IMR-90 (cell line): ENCODE data around the gene ASTN2. TPM values are rescaled to one million over a fixed set of nuclear protein-coding genes. Genes with fewer than 3 reads are reported as not detected.

ENCODE experiments used
- ATAC-seq: fragments of 200-7000 bp; cut with Tn5 transposase; 2 replicates; pipeline ENCODE4 v1.9.1; 2020; ENCODE audit warnings: low read depth, mild to moderate bottlenecking, moderate library complexity
- BruUV-seq: library from RNA; stranded (reverse); fragments of 400-500 nt; replicated peaks from 2 replicates; lab custom pipeline; 2021; lab: Mats Ljungman, UMichigan
- CTCF ChIA-PET: fragments of 300-600 bp; formaldehyde crosslinking; extraction: SDS; loops from one replicate; lab custom pipeline; 2021; ENCODE audit warnings: antibody characterized with exemption; lab: Yijun Ruan, JAX
- POLR2A ChIA-PET: fragments of 300-600 bp; sonication (Branson Sonifier 250); formaldehyde crosslinking; loops from one replicate; lab custom pipeline; 2022; ENCODE audit warnings: antibody characterized with exemption; ENCODE audit not compliant: unreplicated experiment; lab: Charles Lee
- DNase-seq: peaks from one replicate; pipeline ENCODE4 v3.0.0; 2013
- H2AFZ ChIP-seq: replicated peaks from 2 replicates; pipeline ENCODE3; 2013; ENCODE audit warnings: low read length, mild to moderate bottlenecking; ENCODE audit not compliant: poor library complexity
- H2AK5ac ChIP-seq: 2 replicates; pipeline ENCODE4 v1.6.1; 2013; ENCODE audit warnings: low read depth, low read length, inconsistent platforms
- H2AK9ac ChIP-seq: replicated peaks from 2 replicates; pipeline ENCODE3; 2013; ENCODE audit warnings: mild to moderate bottlenecking, low read depth, low read length, moderate library complexity; ENCODE audit not compliant: poor library complexity
- H2BK120ac ChIP-seq: 2 replicates; pipeline ENCODE4 v1.6.1; 2013; ENCODE audit warnings: low read depth, low read length, inconsistent platforms
- H2BK15ac ChIP-seq: 3 replicates; pipeline ENCODE4 v1.6.1; 2013; ENCODE audit warnings: low read depth, low read length, inconsistent platforms
- H2BK20ac ChIP-seq: 2 replicates; pipeline ENCODE4 v1.6.1; 2013; ENCODE audit warnings: low read depth, mild to moderate bottlenecking, inconsistent platforms, low read length, moderate library complexity
- H2BK5ac ChIP-seq: 2 replicates; pipeline ENCODE4 v1.6.1; 2013; ENCODE audit warnings: mild to moderate bottlenecking, low read depth, low read length, inconsistent platforms; ENCODE audit not compliant: poor library complexity, severe bottlenecking
- H3K14ac ChIP-seq: replicated peaks from 2 replicates; pipeline ENCODE4 v1.6.1; 2013; ENCODE audit warnings: low read depth, low read length, inconsistent platforms
- H3K18ac ChIP-seq: 2 replicates; pipeline ENCODE4 v1.6.1; 2013; ENCODE audit warnings: low read depth, low read length, control low read depth
- H3K23ac ChIP-seq: 2 replicates; pipeline ENCODE4 v1.6.1; 2013; ENCODE audit warnings: low read depth, low read length, inconsistent platforms
- H3K27ac ChIP-seq: 2 replicates; pipeline ENCODE4 v1.5.1; 2013; ENCODE audit warnings: mild to moderate bottlenecking, control low read depth, low read length; ENCODE audit not compliant: insufficient read depth
- H3K27me3 ChIP-seq: 2 replicates; pipeline ENCODE4 v1.6.1; 2013; ENCODE audit warnings: low read length; ENCODE audit not compliant: control insufficient read depth, insufficient read depth
- H3K36me3 ChIP-seq: 2 replicates; pipeline ENCODE4 v1.6.1; 2013; ENCODE audit warnings: low read length, mixed read lengths; ENCODE audit not compliant: control insufficient read depth, insufficient read depth
- H3K4ac ChIP-seq: 2 replicates; pipeline ENCODE4 v1.6.1; 2013; ENCODE audit warnings: low read depth, low read length, inconsistent platforms
- H3K4me1 ChIP-seq: 2 replicates; pipeline ENCODE4 v1.6.1; 2013; ENCODE audit warnings: low read length, mixed read lengths; ENCODE audit not compliant: control insufficient read depth, insufficient read depth
- H3K4me2 ChIP-seq: 2 replicates; pipeline ENCODE4 v1.6.1; 2013; ENCODE audit warnings: low read depth, mild to moderate bottlenecking, control low read depth, low read length, moderate library complexity
- H3K4me3 ChIP-seq: 2 replicates; pipeline ENCODE4 v1.5.1; 2013; ENCODE audit warnings: low read depth, mild to moderate bottlenecking, control low read depth, low read length, moderate library complexity; ENCODE audit not compliant: insufficient read depth
- H3K56ac ChIP-seq: 2 replicates; pipeline ENCODE4 v1.6.1; 2013; ENCODE audit warnings: low read length, inconsistent platforms; ENCODE audit not compliant: insufficient read depth; ENCODE audit errors: extremely low read depth
- H3K79me1 ChIP-seq, 2 experiments: 2 replicates each; pipeline ENCODE4 v1.6.1; 2013; ENCODE audit warnings: low read length in 2 of 2, inconsistent platforms in 1 of 2, low read depth in 1 of 2
- H3K9ac ChIP-seq: 2 replicates; pipeline ENCODE4 v1.6.1; 2013; ENCODE audit warnings: low read depth, low read length, control low read depth
- H3K9me1 ChIP-seq: 2 replicates; pipeline ENCODE4 v1.6.1; 2013; ENCODE audit warnings: low read length, inconsistent platforms; ENCODE audit not compliant: insufficient read depth
- H3K9me3 ChIP-seq: 2 replicates; pipeline ENCODE4 v1.6.1; 2013; ENCODE audit warnings: low read length; ENCODE audit not compliant: control insufficient read depth, insufficient read depth
- H4K20me1 ChIP-seq: 2 replicates; pipeline ENCODE4 v1.6.1; 2013; ENCODE audit warnings: low read length, inconsistent platforms; ENCODE audit not compliant: insufficient read depth
- H4K5ac ChIP-seq: 2 replicates; pipeline ENCODE4 v1.6.1; 2013; ENCODE audit warnings: mild to moderate bottlenecking, low read depth, low read length, control low read depth
- H4K8ac ChIP-seq, 2 experiments: 2 replicates each; pipeline ENCODE4 v1.6.1; 2013; ENCODE audit warnings: low read depth in 2 of 2, low read length in 2 of 2, control low read depth in 1 of 2, inconsistent platforms in 1 of 2
- H4K91ac ChIP-seq: 2 replicates; pipeline ENCODE4 v1.6.1; 2013; ENCODE audit warnings: low read depth, low read length, inconsistent platforms; ENCODE audit not compliant: insufficient read depth
- NFE2L2 ChIP-seq: fragments of 150-350 bp; IDR thresholded peaks from 2 replicates; pipeline ENCODE4 v1.6.1; 2016; ENCODE audit warnings: low read depth, mild to moderate bottlenecking, low read length
- SMC3 ChIP-seq: fragments of 150-350 bp; IDR thresholded peaks from 2 replicates; pipeline ENCODE4 v1.6.1; 2016; ENCODE audit warnings: low read depth, mild to moderate bottlenecking, antibody characterized with exemption, low read length, moderate library complexity
- WGBS, 2 experiments: methylation state at CpG; one replicate each; pipeline versions ENCODE4 v1.1.5 to v1.1.7; 2013; ENCODE audit warnings: missing lambda C conversion rate in 2 of 2; ENCODE audit not compliant: insufficient read length in 1 of 2; ENCODE audit errors: extremely low coverage in 2 of 2; 5-methylcytosine and 5-hydroxymethylcytosine counted together
- dilution Hi-C: fragments of 300-500 bp; cut with HindIII; formaldehyde crosslinking; loops from one replicate; pipeline ENCODE4 v1.14.3; 2018; ENCODE audit warnings: low sequenced_read_pairs; ENCODE audit not compliant: unreplicated experiment
- in situ Hi-C: fragments of 300-500 bp; cut with MboI; formaldehyde crosslinking; loops from 3 replicates; pipeline ENCODE4 v1.14.3; 2019; ENCODE audit warnings: low sequenced_read_pairs, inconsistent platforms, mixed read lengths
- intact Hi-C: fragments of 100-400 bp; cut with micrococcal nuclease; formaldehyde crosslinking; loops from 2 replicates; pipeline ENCODE4 v1.10.0; 2022
- polyA plus RNA-seq, 3 experiments: library from polyadenylated mRNA; depleted of rRNA; stranded (reverse); fragments of >200 nt; gene quantifications; 2 replicates each; pipeline ENCODE4 v1.2.3, GENCODE V29; 2012; ENCODE audit warnings: low replicate concordance in 1 of 3
- total RNA-seq: library from RNA; depleted of rRNA; stranded (reverse); fragments of >200 nt; gene quantifications from 2 replicates; pipeline ENCODE4 v1.2.3, GENCODE V29; 2012
- TF ChIP-seq, protein P1 (sequence below): fragments of 150-350 bp; IDR thresholded peaks from 2 replicates; pipeline ENCODE4 v1.6.1; 2016; ENCODE audit warnings: low read depth, mild to moderate bottlenecking, low read length, moderate library complexity, borderline replicate concordance

Gene ASTN2
- total and polyA plus RNA-seq, 2 of the 4 experiments (the other 2 are of a cell fraction) = 3.8 to 6.8 TPM

DNA sequence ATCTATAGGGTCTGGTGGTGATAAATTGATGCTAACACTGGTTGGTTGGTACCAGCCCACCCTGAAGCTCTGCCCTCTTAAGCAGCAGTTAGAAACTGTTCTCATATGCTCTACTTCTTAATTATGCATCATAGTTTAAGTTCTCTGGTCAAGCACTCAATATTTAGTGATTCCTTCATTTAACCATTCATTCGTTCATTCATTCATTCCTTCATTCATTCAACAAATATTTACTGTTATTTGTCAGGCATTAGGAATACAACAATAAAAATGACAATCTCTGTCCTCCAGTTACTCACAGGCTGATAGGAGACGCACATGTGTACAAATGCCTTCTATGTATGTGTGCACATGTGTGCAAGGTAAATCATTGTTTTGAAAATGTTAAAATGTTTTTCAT, 673.1 kb downstream of the ASTN2 start:
- H2BK120ac ChIP-seq = no peak overlapping the region
- POLR2A ChIA-PET = no interaction called here
- in situ Hi-C loops = no loop called here

More for the DNA sequence above, 673.1 kb downstream of the ASTN2 start:
- Histone ChIP-seq H3K4ac (no peak overlapping the region), H2AK9ac (no peak overlapping the region), H3K9ac (no peak overlapping the region), H3K56ac (no peak overlapping the region), H4K8ac (no peak overlapping the region), H2BK20ac (no peak overlapping the region), H3K9me3 (no peaks in the 10 kb centered on the region), H3K4me1 (no peaks in the 10 kb centered on the region), H2BK15ac (no peak overlapping the region), H3K14ac (no peak overlapping the region), H4K91ac (no peak overlapping the region), H3K27me3 (peaks cover 2% of the 10 kb centered on the region), H3K18ac (no peak overlapping the region), H3K79me1 (no peaks in the 10 kb centered on the region), H3K4me2 (no peak overlapping the region), H4K5ac (no peak overlapping the region), H3K4me3 (no peak overlapping the region), H3K27ac (no peak overlapping the region), H2AK5ac (no peak overlapping the region), H2AFZ (no peak overlapping the region), H3K9me1 (no peaks in the 10 kb centered on the region), H4K20me1 (no peaks in the 10 kb centered on the region), H3K23ac (no peak overlapping the region), H2BK5ac (no peak overlapping the region), H3K36me3 (no peaks in the 10 kb centered on the region)
- WGBS, 2 experiments = no CpG with 5 or more reads among the region's 2 CpGs
- dilution Hi-C loops (no loop called here), intact Hi-C loops (no loop called here)
- ATAC-seq (no peak), DNase-seq (no peak)
- TF ChIP-seq SMC3 (no peak), NFE2L2 (no peak)
- TF ChIP-seq, protein P1, sequence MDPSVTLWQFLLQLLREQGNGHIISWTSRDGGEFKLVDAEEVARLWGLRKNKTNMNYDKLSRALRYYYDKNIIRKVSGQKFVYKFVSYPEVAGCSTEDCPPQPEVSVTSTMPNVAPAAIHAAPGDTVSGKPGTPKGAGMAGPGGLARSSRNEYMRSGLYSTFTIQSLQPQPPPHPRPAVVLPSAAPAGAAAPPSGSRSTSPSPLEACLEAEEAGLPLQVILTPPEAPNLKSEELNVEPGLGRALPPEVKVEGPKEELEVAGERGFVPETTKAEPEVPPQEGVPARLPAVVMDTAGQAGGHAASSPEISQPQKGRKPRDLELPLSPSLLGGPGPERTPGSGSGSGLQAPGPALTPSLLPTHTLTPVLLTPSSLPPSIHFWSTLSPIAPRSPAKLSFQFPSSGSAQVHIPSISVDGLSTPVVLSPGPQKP = no peak
- CTCF ChIA-PET = no interaction called here
- BruUV-seq = no TSS peak
